C4-2B (cell line): ENCODE data around the gene LRRC4C.

ENCODE experiments used
- CTCF ChIP-seq: fragments of 450-650 bp; conservative IDR thresholded peaks from 2 replicates; pipeline ENCODE4 v1.5.1; 2017; ENCODE audit warnings: mild to moderate bottlenecking
- ZFX ChIP-seq: fragments of 450-650 bp; IDR thresholded peaks from 2 replicates; pipeline ENCODE4 v1.6.1; 2017

GRCh38 chr11:40276960-40277359 lies 1182.5 kb downstream of the LRRC4C start:
- TF ChIP-seq CTCF, result no peak
- no peak for TF ChIP-seq ZFX
